ENCODE results near the gene RETSAT.

GRCh38 chr2:85371045-85371444, 16.7 kb upstream of the RETSAT start:
- TF ChIP-seq, protein P1, sequence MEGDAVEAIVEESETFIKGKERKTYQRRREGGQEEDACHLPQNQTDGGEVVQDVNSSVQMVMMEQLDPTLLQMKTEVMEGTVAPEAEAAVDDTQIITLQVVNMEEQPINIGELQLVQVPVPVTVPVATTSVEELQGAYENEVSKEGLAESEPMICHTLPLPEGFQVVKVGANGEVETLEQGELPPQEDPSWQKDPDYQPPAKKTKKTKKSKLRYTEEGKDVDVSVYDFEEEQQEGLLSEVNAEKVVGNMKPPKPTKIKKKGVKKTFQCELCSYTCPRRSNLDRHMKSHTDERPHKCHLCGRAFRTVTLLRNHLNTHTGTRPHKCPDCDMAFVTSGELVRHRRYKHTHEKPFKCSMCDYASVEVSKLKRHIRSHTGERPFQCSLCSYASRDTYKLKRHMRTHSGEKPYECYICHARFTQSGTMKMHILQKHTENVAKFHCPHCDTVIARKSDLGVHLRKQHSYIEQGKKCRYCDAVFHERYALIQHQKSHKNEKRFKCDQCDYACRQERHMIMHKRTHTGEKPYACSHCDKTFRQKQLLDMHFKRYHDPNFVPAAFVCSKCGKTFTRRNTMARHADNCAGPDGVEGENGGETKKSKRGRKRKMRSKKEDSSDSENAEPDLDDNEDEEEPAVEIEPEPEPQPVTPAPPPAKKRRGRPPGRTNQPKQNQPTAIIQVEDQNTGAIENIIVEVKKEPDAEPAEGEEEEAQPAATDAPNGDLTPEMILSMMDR (IDR thresholded peaks at IDR 0.05) = no peak
- TF ChIP-seq EZH2 (IDR thresholded peaks at IDR 0.05; ENCODE audit: borderline replicate concordance, insufficient read depth, low read depth, low read length, poor library complexity, severe bottlenecking) = no peak
